Nephron (organoid): ENCODE data around the gene IGF1.
A peak's percentile ranks its signal among the peaks of the same experiment; 100 is the strongest.

ENCODE experiments used
- H3K27ac Mint-ChIP-seq, 3 experiments: 2 replicates each; pipeline ENCODE4 v1.8.0; 2020; ENCODE audit warnings: mixed read lengths in 3 of 3, mild to moderate bottlenecking in 2 of 3, moderate library complexity in 1 of 3
- H3K27me3 Mint-ChIP-seq: 2 replicates; pipeline ENCODE4 v1.8.0; 2021; ENCODE audit warnings: low read depth, mild to moderate bottlenecking, moderate library complexity, mixed read lengths
- H3K36me3 Mint-ChIP-seq: 2 replicates; pipeline ENCODE4 v1.8.0; 2020; ENCODE audit warnings: low read depth, mixed read lengths
- H3K4me1 Mint-ChIP-seq: 2 replicates; pipeline ENCODE4 v1.8.0; 2020; ENCODE audit warnings: mixed read lengths
- H3K4me3 Mint-ChIP-seq, 3 experiments: 2 replicates each; pipeline ENCODE4 v1.8.0; 2020; ENCODE audit warnings: mild to moderate bottlenecking in 3 of 3, mixed read lengths in 3 of 3, moderate library complexity in 2 of 3
- H3K9me3 Mint-ChIP-seq: 2 replicates; pipeline ENCODE4 v1.8.0; 2020; ENCODE audit warnings: mixed read lengths
- CTCF ChIP-seq, 3 experiments: fragments of 200-600 bp; sonication (generic); IDR thresholded peaks; one replicate each; pipeline ENCODE4 v1.5.0; 2021; ENCODE audit warnings: antibody characterized with exemption in 3 of 3; ENCODE audit not compliant: unreplicated experiment in 3 of 3

Gene IGF1

GRCh38 chr12:102481705-102482425 is 1.5 kb upstream of the IGF1 start:
- no peak overlapping the region for H3K4me3 Mint-ChIP-seq
- H3K27ac Mint-ChIP-seq: peak overlapping the region in 2 of 3 experiments; percentile 10 to 63
- H3K9me3 Mint-ChIP-seq: peaks cover 2% of the 10 kb centered on the region
- H3K4me1 Mint-ChIP-seq: peaks cover 15% of the 10 kb centered on the region
- H3K27me3 Mint-ChIP-seq: no peaks in the 10 kb centered on the region
- no peak for TF ChIP-seq CTCF (IDR thresholded peaks at IDR 0.05; ENCODE audit: unreplicated experiment in 3 of 3)
- H3K36me3 Mint-ChIP-seq: no peaks in the 10 kb centered on the region

- H3K9me3 Mint-ChIP-seq: peaks cover 2% of the 10 kb centered on the region
- TF ChIP-seq CTCF (IDR thresholded peaks at IDR 0.05; ENCODE audit: unreplicated experiment in 3 of 3): no peak
- peaks cover 23% of the 10 kb centered on the region for H3K4me1 Mint-ChIP-seq
- no peak overlapping the region for H3K4me3 Mint-ChIP-seq
- no peaks in the 10 kb centered on the region for H3K27me3 Mint-ChIP-seq
- peaks cover 8% of the 10 kb centered on the region for H3K36me3 Mint-ChIP-seq
- no peak overlapping the region for H3K27ac Mint-ChIP-seq
Measured at GRCh38 chr12:102479939-102480338, 424 bp downstream of the IGF1 start.

- Mint-ChIP-seq H3K4me1 (peaks cover 23% of the 10 kb centered on the region), H3K36me3 (peaks cover 10% of the 10 kb centered on the region), H3K9me3 (peaks cover 2% of the 10 kb centered on the region), H3K27me3 (peaks cover 3% of the 10 kb centered on the region), H3K27ac (no peak overlapping the region), H3K4me3 (no peak overlapping the region)
- no peak for TF ChIP-seq CTCF (IDR thresholded peaks at IDR 0.05; ENCODE audit: unreplicated experiment in 3 of 3)
Measured at GRCh38 chr12:102479099-102479885, 1.1 kb downstream of the IGF1 start.

- peaks cover 18% of the 10 kb centered on the region for H3K4me1 Mint-ChIP-seq
- peaks cover 4% of the 10 kb centered on the region for H3K27me3 Mint-ChIP-seq
- H3K4me3 Mint-ChIP-seq: no peak overlapping the region
- H3K27ac Mint-ChIP-seq: no peak overlapping the region
- TF ChIP-seq CTCF (IDR thresholded peaks at IDR 0.05; ENCODE audit: unreplicated experiment in 3 of 3): no peak
- peaks cover 2% of the 10 kb centered on the region for H3K9me3 Mint-ChIP-seq
- peaks cover 14% of the 10 kb centered on the region for H3K36me3 Mint-ChIP-seq
Measured at GRCh38 chr12:102478405-102479098, 1.8 kb downstream of the IGF1 start.

- no peaks in the 10 kb centered on the region for H3K9me3 Mint-ChIP-seq
- peak overlapping the region in 2 of 3 experiments; percentile 58 to 77 for H3K4me3 Mint-ChIP-seq
- H3K27ac Mint-ChIP-seq: peak overlapping the region in 2 of 3 experiments; percentile 90
- H3K36me3 Mint-ChIP-seq: peaks cover 14% of the 10 kb centered on the region
- TF ChIP-seq CTCF (IDR thresholded peaks at IDR 0.05; ENCODE audit: unreplicated experiment in 3 of 3): no peak
- H3K4me1 Mint-ChIP-seq: peaks cover 37% of the 10 kb centered on the region
- peaks cover 4% of the 10 kb centered on the region for H3K27me3 Mint-ChIP-seq
Measured at GRCh38 chr12:102475355-102475754, 5.0 kb downstream of the IGF1 start.
